COLO829 (cell line): ENCODE data around the gene UBL3.

ENCODE experiments used
- DNase-seq: peaks from one replicate; pipeline ENCODE4 v3.0.0; 2012; ENCODE audit warnings: low spot score

Gene UBL3, protein sequence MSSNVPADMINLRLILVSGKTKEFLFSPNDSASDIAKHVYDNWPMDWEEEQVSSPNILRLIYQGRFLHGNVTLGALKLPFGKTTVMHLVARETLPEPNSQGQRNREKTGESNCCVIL

GRCh38 chr13:29850213-29850898, at the start of gene UBL3:
TSS of gene UBL3 (minus strand) at chr13:29850617. CDS start at chr13:29849538, 1,079 bp downstream.
- DNase-seq = peak; percentile 98

DNA sequence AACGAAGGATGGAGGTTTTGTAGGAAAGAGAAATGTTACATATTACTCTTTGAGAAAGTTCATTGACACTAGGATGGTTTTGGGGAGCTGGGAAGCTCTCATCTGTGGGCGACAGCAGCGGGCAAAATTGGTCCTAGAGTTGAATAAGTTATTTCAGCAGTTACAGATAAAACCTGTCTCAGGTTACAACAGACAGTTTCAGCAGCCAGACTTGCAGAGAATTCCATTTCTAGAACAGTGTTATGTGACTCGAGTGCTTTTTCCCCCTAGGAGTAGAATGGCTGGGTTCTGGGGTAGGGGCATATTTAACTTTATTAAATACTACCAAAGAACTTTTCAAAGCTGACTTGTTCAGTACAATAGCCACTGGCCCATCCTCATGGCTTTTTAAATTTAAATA, 46.7 kb upstream of the UBL3 start:
- DNase-seq = no peak

DNA sequence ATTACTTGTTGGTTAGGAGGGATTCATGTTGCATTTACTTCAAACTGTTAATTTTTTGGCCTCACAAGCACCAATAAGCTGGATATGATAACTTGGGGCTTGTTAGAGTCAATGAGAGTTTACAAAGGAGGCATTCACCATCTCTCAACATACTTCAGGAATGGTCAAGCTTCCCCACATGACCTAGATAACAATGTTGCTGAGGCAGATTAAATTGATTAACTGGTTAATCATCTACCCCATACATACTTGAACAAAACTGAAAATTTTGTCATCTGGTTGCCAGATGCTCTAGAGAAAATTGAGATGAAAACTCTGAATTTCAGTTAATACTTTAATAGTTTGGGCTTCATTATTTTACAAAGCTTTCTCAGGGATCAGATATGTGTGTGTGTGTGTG, 43.0 kb upstream of the UBL3 start:
- peak; percentile 54 for DNase-seq

GRCh38 chr13:29892151-29892550, 41.7 kb upstream of the UBL3 start:
- DNase-seq = peak; percentile 33

DNA sequence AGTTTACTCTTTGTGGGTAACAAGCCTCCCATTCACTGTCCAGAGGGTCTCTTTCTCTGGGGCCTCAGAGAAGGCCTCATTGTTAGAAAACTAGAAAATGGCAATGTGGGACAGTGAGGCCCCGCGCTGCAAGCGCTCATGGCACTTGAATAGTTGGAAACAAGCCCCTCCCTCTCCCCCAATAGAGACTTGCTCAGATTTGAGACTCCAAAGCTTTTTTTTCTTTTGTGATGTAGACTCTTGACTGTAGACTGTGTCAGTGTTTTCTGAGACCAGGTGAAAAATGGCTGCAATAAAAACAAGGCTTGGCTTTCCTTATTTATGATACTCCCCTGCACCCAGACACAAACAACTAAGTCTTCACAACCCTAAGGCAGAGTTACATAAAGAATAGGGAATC, 38.7 kb upstream of the UBL3 start:
- no peak for DNase-seq

GRCh38 chr13:29888306-29888705, 37.9 kb upstream of the UBL3 start:
- no peak for DNase-seq

DNA sequence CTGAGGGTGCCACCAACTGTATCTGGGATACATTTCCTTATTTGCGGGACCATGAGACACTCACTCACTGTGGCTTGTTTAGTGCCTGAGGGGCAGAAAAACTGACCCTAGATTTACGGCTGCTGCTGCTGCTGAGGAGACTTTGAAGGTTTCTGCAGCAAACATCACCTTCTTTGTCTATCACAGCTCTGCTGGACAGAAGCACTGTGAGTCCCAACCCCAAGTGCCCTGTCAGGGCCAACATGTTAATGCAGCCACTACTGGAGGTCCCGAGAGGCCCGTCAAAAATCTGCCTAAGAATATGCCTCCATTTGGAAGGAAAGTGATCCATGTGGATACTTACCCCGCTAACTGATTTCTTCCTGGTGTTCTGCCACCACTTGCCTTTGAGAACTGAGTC, 37.3 kb upstream of the UBL3 start:
- no peak for DNase-seq

DNA sequence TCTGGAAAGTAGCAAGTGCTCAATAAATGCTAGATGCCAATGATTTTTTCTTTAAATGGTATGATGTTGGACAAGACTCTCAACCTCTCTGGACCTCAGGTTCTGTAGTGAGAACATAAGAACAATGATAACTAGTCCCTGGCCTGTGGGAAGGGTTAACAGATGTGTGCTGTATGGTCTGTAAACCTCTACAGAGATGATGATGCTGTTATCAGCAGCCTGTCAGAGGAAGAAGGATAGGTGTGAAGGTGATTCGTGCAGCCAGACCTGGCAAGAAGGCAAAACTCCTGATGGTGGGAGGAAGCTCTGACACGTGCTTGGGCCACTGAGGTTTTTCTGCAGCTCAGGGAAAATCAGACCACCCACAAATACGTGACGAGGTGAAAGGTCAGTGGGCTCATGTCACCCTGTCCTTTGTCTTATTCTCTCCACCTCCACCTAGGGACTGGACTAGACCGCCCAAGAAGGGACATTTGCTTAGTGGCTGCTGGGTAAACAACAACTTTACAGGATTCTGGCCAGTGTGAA, 36.7 kb upstream of the UBL3 start:
- DNase-seq = no peak

GRCh38 chr13:29886446-29886845, 36.0 kb upstream of the UBL3 start:
- DNase-seq = no peak

GRCh38 chr13:29885989-29886388, 35.6 kb upstream of the UBL3 start:
- no peak for DNase-seq

- peak; percentile 90 for DNase-seq
These were observed 34.4 kb upstream of the UBL3 start for GRCh38 chr13:29884671-29885430.

- DNase-seq = peak; percentile 66
These were observed 33.6 kb upstream of the UBL3 start for GRCh38 chr13:29883941-29884518.

GRCh38 chr13:29882076-29882475, 31.7 kb upstream of the UBL3 start:
- no peak for DNase-seq

DNA sequence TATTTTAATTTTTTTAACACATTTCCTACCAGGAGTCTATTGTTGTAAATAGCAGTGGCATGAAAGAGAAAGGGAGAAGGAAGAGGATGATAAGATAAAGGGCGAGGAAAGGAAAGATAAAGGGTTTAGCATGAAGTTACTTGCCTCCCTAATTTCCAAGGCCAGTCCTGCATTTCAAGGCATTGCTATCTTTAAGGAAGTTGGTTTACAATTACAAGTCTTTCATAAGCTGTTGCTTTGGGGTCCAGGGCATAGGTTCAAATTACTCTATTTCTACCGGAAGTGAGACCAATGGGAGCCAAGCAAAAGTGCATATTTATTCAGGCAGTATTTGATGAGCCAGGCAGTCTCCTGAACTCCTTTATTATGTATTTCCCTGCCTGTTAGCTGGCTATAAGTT, 27.7 kb upstream of the UBL3 start:
- no peak for DNase-seq

- DNase-seq = no peak
These were observed 27.1 kb upstream of the UBL3 start for GRCh38 chr13:29877456-29878078.

DNA sequence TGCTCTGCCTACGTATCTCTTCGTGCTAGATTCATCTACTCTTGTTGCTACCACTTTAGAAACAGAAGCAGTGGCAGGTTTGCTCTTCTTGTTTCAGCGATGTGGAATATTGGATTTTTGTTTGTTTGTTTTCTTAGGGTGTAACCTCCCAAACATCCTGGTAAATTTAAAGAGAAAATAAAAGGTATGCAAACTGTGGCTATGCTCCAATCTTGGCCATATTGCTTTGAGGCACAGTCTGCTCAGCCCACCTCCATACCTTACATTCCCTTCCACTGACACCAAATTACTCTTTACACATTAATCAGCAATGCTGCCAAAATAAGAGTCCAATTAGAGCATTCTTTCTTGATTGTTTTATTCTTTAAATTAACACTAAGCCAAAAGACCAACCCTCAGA, 25.2 kb upstream of the UBL3 start:
- DNase-seq = no peak

- no peak for DNase-seq
These were observed 18.2 kb upstream of the UBL3 start for GRCh38 chr13:29868581-29868980.

DNA sequence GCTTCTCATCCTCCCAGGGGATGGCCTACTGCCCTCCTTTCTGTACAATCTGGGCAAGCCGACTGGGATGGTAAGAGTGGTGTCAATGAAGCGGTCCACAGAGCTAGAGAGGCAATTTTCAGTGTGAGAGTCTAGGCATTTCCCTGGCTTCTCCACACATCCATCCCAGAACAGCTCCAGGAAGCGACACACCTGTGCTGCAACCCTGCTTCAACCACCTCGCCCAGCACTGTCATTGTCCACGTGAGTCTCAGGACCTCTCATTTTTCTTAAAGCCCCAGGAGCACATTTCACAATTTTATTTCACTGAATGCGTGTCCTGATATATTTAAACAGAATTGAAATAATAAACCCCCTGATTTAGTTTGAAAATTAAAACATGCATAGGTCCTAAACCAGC, 15.5 kb upstream of the UBL3 start:
- no peak for DNase-seq

GRCh38 chr13:29861694-29862110, 11.3 kb upstream of the UBL3 start:
- no peak for DNase-seq

DNA sequence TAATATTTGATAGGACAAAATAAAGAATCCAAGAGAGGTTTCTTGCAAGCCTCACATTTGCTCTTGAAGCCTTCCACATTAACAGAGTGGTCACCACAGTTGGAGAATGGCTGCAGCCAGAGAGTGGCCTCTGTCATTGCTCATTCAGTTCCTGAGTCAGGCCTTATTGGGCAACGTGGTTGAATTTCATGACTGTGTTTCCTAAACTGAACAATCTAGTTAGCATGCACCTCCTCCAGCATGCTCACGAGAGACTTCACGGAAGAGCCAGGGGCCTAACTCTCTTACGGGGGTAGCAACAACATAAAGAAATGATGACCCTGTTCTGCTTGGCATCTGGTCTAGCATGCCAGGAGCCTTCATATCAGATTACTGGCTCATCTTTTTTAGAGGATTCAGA, 9.6 kb upstream of the UBL3 start:
- no peak for DNase-seq

DNA sequence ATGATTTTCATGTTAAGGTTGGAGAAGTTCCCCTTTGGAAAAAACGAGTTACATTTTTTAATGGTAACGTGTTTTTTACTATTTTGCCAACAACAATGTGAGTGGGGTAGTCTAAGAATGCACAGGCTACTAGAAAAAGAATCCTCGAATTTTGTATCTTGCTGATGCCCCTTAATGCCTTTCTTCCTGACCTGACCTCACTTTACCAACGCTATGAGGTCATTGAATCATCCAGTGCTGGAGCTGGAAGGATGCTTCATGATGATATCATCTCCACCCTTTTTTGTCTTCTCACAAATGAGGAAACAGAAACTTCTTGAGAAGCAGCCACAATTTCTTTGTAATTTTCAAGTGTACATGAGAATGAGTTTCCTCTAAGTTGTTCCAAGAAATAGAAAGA, 8.2 kb upstream of the UBL3 start:
- no peak for DNase-seq

DNA sequence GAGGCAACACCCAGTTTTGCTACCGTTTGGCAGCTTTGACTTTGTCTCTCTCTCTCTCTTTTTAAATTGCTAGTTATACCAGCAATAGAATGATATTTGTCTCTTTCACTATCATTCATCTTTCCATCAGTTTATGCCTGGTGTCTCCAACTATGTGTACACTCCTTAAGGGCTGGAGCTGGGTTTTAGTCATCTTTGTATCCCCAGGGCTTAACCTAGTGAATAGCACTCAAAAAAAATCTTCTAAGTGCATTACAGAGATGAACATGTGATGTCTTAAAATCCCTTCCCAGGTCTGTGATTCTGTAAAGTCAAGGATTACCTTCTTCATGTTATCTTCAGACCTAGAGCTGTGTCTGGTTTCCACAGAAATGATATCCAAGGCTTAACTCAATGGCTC, 7.8 kb upstream of the UBL3 start:
- DNase-seq = no peak
